ENCODE results near the gene IQGAP1.
"Not testable (repeated sequence)": the region's sequence is repeated elsewhere in the genome, so short reads cannot be mapped to it uniquely, and the experiment has no call there.

DNA sequence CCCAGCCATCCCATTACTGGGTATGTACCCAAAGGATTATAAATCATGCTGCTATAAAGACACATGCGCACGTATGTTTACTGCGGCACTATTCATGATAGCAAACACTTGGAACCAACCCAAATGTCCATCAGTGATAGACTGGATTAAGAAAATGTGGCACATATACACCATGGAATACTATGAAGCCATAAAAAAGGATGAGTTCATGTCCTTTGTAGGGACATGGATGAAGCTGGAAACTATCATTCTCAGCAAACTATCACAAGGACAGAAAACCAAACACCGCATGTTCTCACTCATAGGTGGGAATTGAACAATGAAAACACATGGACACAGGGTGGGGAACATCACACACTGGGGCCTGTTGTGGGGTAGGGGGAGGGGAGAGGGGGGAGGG lies 22.3 kb downstream of the IQGAP1 start:
- TF ChIP-seq, protein P1, sequence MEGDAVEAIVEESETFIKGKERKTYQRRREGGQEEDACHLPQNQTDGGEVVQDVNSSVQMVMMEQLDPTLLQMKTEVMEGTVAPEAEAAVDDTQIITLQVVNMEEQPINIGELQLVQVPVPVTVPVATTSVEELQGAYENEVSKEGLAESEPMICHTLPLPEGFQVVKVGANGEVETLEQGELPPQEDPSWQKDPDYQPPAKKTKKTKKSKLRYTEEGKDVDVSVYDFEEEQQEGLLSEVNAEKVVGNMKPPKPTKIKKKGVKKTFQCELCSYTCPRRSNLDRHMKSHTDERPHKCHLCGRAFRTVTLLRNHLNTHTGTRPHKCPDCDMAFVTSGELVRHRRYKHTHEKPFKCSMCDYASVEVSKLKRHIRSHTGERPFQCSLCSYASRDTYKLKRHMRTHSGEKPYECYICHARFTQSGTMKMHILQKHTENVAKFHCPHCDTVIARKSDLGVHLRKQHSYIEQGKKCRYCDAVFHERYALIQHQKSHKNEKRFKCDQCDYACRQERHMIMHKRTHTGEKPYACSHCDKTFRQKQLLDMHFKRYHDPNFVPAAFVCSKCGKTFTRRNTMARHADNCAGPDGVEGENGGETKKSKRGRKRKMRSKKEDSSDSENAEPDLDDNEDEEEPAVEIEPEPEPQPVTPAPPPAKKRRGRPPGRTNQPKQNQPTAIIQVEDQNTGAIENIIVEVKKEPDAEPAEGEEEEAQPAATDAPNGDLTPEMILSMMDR (IDR thresholded peaks at IDR 0.05): not testable (repeated sequence)
- not testable (repeated sequence) for TF ChIP-seq POLR2A (IDR thresholded peaks at IDR 0.05)
